Thyroid gland (tissue), 4 donors: ENCODE results near the gene PLCD3. TPM values are rescaled to one million over a fixed set of nuclear protein-coding genes. Genes with fewer than 3 reads are reported as not detected.

ENCODE experiments used
- DNase-seq, 2 donors: peaks; one replicate each; pipeline ENCODE4 v3.0.0-alpha.2; 2019
- H3K27ac ChIP-seq, 3 donors: fragments of 200-600 bp; sonication (generic); 1 replicate in 2 of 3; 2 replicates in 1 of 3; pipeline ENCODE4 v1.5.1; 2016 to 2019; ENCODE audit warnings: mild to moderate bottlenecking in 1 of 3, moderate library complexity in 1 of 3
- H3K27me3 ChIP-seq: fragments of 200-600 bp; sonication (generic); one replicate; pipeline ENCODE4 v1.5.1; 2019
- H3K36me3 ChIP-seq, 2 donors: fragments of 200-600 bp; sonication (generic); one replicate each; pipeline ENCODE4 v1.5.1; 2016 to 2019
- H3K4me1 ChIP-seq, 2 donors: fragments of 200-600 bp; sonication (generic); one replicate each; pipeline ENCODE4 v1.5.1; 2017 to 2019
- H3K4me3 ChIP-seq, 3 donors: fragments of 200-600 bp; sonication (generic); replicated peaks in 1 of 3; 1 replicate in 2 of 3; 2 replicates in 1 of 3; pipeline ENCODE4 v1.5.1; 2016; ENCODE audit warnings: mild to moderate bottlenecking in 1 of 3
- H3K9me3 ChIP-seq: fragments of 200-600 bp; sonication (generic); one replicate; pipeline ENCODE4 v1.5.1; 2017
- POLR2A ChIP-seq, 2 donors: fragments of 450-650 bp; IDR thresholded peaks; one replicate each; pipeline ENCODE4 v1.6.1; 2017; ENCODE audit warnings: antibody characterized with exemption in 2 of 2, mild to moderate bottlenecking in 2 of 2, moderate library complexity in 1 of 2
- WGBS, 2 donors: methylation state at CpG; one replicate each; pipeline ENCODE4 v1.1.5; 2017; 5-methylcytosine and 5-hydroxymethylcytosine counted together
- intact Hi-C: fragments of 100-400 bp; cut with DNase I; formaldehyde crosslinking; loops from one replicate; pipeline ENCODE4 v1.15.1; 2023
- total RNA-seq, 4 donors: library from RNA; depleted of rRNA; stranded (reverse); fragments of >200 nt; gene quantifications; one replicate each; pipeline ENCODE4 v1.2.3, GENCODE V29; 2016
- TF ChIP-seq, protein P1 (sequence below), 6 experiments: fragments of 200-600 bp in 3 of 6; fragments of 450-650 bp in 3 of 6; sonication (generic) in 3 of 6; IDR thresholded peaks; one replicate each; pipeline ENCODE4 v1.5.1; 2016 to 2019; ENCODE audit warnings: antibody characterized with exemption in 6 of 6, mild to moderate bottlenecking in 2 of 6, inconsistent platforms in 1 of 6, moderate library complexity in 1 of 6

PLCD3 gene
- total RNA-seq, 4 donors from 2014 or later: 8.6 to 24.8 (median 16.9) TPM

DNA sequence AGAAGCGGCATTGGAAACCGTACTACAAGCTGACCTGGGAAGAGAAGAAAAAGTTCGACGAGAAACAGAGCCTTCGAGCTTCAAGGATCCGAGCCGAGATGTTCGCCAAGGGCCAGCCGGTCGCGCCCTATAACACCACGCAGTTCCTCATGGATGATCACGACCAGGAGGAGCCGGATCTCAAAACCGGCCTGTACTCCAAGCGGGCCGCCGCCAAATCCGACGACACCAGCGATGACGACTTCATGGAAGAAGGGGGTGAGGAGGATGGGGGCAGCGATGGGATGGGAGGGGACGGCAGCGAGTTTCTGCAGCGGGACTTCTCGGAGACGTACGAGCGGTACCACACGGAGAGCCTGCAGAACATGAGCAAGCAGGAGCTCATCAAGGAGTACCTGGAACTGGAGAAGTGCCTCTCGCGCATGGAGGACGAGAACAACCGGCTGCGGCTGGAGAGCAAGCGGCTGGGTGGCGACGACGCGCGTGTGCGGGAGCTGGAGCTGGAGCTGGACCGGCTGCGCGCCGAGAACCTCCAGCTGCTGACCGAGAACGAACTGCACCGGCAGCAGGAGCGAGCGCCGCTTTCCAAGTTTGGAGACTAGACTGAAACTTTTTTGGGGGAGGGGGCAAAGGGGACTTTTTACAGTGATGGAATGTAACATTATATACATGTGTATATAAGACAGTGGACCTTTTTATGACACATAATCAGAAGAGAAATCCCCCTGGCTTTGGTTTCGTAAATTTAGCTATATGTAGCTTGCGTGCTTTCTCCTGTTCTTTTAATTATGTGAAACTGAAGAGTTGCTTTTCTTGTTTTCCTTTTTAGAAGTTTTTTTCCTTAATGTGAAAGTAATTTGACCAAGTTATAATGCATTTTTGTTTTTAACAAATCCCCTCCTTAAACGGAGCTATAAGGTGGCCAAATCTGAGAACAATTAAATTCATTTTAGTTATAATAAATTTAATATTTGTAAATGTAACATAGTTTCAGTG lies 17.7 kb upstream of the PLCD3 start:
- Histone ChIP-seq H3K27ac (peak overlapping the region; percentile 93 to 97 (median 96)), H3K9me3 (no peaks in the 10 kb centered on the region), H3K27me3 (no peaks in the 10 kb centered on the region), H3K4me1 (peaks cover 11 to 30% of the 10 kb centered on the region in 2 donors), H3K4me3 (peak overlapping the region in 2 of 3 donors; percentile 50 to 57), H3K36me3 (no peaks in the 10 kb centered on the region)
- TF ChIP-seq, protein P1, sequence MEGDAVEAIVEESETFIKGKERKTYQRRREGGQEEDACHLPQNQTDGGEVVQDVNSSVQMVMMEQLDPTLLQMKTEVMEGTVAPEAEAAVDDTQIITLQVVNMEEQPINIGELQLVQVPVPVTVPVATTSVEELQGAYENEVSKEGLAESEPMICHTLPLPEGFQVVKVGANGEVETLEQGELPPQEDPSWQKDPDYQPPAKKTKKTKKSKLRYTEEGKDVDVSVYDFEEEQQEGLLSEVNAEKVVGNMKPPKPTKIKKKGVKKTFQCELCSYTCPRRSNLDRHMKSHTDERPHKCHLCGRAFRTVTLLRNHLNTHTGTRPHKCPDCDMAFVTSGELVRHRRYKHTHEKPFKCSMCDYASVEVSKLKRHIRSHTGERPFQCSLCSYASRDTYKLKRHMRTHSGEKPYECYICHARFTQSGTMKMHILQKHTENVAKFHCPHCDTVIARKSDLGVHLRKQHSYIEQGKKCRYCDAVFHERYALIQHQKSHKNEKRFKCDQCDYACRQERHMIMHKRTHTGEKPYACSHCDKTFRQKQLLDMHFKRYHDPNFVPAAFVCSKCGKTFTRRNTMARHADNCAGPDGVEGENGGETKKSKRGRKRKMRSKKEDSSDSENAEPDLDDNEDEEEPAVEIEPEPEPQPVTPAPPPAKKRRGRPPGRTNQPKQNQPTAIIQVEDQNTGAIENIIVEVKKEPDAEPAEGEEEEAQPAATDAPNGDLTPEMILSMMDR (IDR thresholded peaks at IDR 0.05): no peak
- TF ChIP-seq POLR2A (IDR thresholded peaks at IDR 0.05): no peak
- intact Hi-C loops: loop anchor here (10.0 kb wide), 1 partner anchor 235 kb away; no protein-coding TSS in a partner anchor
- DNase-seq: peak; percentile 78 to 87
- WGBS, 2 donors: 2 to 3% methylated on average over 47 to 50 of the region's 56 CpGs

DNA sequence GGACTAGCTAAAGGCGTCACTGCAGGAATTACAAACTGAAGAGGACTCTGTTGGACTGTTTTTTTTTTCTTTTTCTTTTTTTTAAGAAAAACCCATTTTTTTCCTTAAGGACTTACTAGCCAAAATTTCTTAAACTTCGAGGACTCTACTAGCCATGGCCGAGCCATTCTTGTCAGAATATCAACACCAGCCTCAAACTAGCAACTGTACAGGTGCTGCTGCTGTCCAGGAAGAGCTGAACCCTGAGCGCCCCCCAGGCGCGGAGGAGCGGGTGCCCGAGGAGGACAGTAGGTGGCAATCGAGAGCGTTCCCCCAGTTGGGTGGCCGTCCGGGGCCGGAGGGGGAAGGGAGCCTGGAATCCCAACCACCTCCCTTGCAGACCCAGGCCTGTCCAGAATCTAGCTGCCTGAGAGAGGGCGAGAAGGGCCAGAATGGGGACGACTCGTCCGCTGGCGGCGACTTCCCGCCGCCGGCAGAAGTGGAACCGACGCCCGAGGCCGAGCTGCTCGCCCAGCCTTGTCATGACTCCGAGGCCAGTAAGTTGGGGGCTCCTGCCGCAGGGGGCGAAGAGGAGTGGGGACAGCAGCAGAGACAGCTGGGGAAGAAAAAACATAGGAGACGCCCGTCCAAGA lies 16.8 kb upstream of the PLCD3 start:
- H3K4me1 ChIP-seq: peaks cover 17 to 38% of the 10 kb centered on the region in 2 donors
- peak overlapping the region; percentile 37 to 57 (median 50) for H3K4me3 ChIP-seq
- WGBS, 2 donors: 1% methylated on average over 28 to 32 of the region's 32 CpGs
- H3K9me3 ChIP-seq: no peaks in the 10 kb centered on the region
- intact Hi-C loops: loop anchor here (10.0 kb wide), 1 partner anchor 236 kb away; no protein-coding TSS in a partner anchor
- peak; percentile 88 to 90 for DNase-seq
- H3K36me3 ChIP-seq: no peaks in the 10 kb centered on the region
- H3K27me3 ChIP-seq: no peaks in the 10 kb centered on the region
- TF ChIP-seq, protein P1 (IDR thresholded peaks at IDR 0.05): peak; percentile 47 to 87 (median 72)
- peak in 1 of 2 donors; percentile 60 for TF ChIP-seq POLR2A (IDR thresholded peaks at IDR 0.05)
- peak overlapping the region; percentile 93 to 97 (median 96) for H3K27ac ChIP-seq

GRCh38 chr17:45148183-45149036 lies 16.1 kb upstream of the PLCD3 start, which contains the start of gene HEXIM1:
Gene HEXIM1 (plus strand): TSS chr17:45148475. CDS start chr17:45149191, 716 bp downstream.
- WGBS, 2 donors: 0% methylated on average over 52 to 58 of the region's 58 CpGs
- Histone ChIP-seq H3K27me3 (no peaks in the 10 kb centered on the region), H3K4me1 (peaks cover 17 to 41% of the 10 kb centered on the region in 2 donors), H3K36me3 (no peaks in the 10 kb centered on the region), H3K27ac (peak within 1 kb of the TSS; percentile 93 to 99 (median 98)), H3K4me3 (peak within 1 kb of the TSS; percentile 57 to 71 (median 58)), H3K9me3 (no peaks in the 10 kb centered on the region)
- peak; percentile 99 for DNase-seq
- intact Hi-C loops: loop anchor here (10.0 kb wide), 1 partner anchor 236 kb away; no protein-coding TSS in a partner anchor
- TF ChIP-seq, protein P1 (IDR thresholded peaks at IDR 0.05): no peak
- TF ChIP-seq POLR2A (IDR thresholded peaks at IDR 0.05): peak; percentile 96 to 100

DNA sequence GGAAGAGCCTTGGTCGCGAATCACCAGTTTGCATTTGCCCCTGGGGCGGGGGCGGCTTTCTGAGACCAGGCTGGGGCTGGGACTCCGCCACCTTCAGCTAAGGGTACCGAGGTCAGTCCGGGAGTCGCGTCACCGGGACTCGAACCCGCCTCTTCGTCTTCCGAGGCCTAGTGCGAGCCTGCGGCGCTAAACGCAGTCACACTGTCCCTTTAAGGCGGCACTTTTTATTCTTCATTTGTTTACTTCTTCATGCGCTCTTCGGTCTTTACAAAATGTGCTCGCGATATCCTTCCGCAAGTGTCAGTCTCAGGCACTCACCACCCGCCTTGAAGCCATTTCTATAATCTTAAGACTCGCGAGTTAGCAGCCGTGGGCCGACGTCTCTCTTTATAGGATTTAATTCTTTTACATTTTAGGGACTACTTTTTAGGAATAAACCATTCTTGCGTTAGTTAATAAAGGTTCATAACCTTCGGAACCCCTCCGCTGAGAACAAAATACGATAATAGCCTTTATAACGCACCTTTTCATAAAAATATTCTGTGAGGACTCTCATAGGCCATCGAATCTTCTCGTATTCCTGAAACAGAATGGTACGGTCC lies 15.4 kb upstream of the PLCD3 start:
- intact Hi-C loops: loop anchor here (10.0 kb wide), 1 partner anchor 237 kb away; no protein-coding TSS in a partner anchor
- Histone ChIP-seq H3K27ac (peak overlapping the region; percentile 93 to 99 (median 98)), H3K4me1 (peaks cover 17 to 41% of the 10 kb centered on the region in 2 donors), H3K27me3 (no peaks in the 10 kb centered on the region), H3K4me3 (peak overlapping the region; percentile 21 to 71 (median 58)), H3K9me3 (no peaks in the 10 kb centered on the region), H3K36me3 (no peaks in the 10 kb centered on the region)
- DNase-seq: peak; percentile 71 to 77
- TF ChIP-seq POLR2A (IDR thresholded peaks at IDR 0.05): no peak
- TF ChIP-seq, protein P1 (IDR thresholded peaks at IDR 0.05): peak in 1 of 6 experiments; percentile 23
- WGBS, 2 donors: 0% methylated on average over 34 of the region's 38 CpGs
